Stimulated activated CD8-positive, alpha-beta memory T cell treated with anti-CD3 and anti-CD28 coated beads, Interleukin-4, amount 100 ng/mL, for 1 hour (primary cell): ENCODE data around the gene NIT1.

ENCODE experiments used
- DNase-seq, 2 donors: peaks; one replicate each; pipeline ENCODE4 v3.0.0-alpha.2; 2020; ENCODE audit warnings: low read depth in 2 of 2, low spot score in 1 of 2

The NIT1 gene

GRCh38 chr1:161083748-161084596 is 33.9 kb upstream of the NIT1 start:
- no peak for DNase-seq

GRCh38 chr1:161084597-161084988 is 33.3 kb upstream of the NIT1 start:
- DNase-seq, result no peak

GRCh38 chr1:161085165-161085564 is 32.7 kb upstream of the NIT1 start:
- DNase-seq, result no peak

GRCh38 chr1:161086457-161086856 is 31.4 kb upstream of the NIT1 start:
- no peak for DNase-seq

- no peak for DNase-seq
Observed at GRCh38 chr1:161088587-161089110, 29.3 kb upstream of the NIT1 start.

GRCh38 chr1:161089251-161089924 is 28.5 kb upstream of the NIT1 start, which contains the start of gene NECTIN4:
Gene NECTIN4, minus strand, starts transcription at chr1:161089558. Its CDS starts 262 bp downstream, at chr1:161089296.
- no peak for DNase-seq

GRCh38 chr1:161089938-161090337 is 28.0 kb upstream of the NIT1 start:
- DNase-seq, result no peak

- no peak for DNase-seq
Observed at GRCh38 chr1:161090617-161091016, 27.3 kb upstream of the NIT1 start.

- no peak for DNase-seq
Observed at GRCh38 chr1:161091093-161091492, 26.8 kb upstream of the NIT1 start.

GRCh38 chr1:161091796-161092507 is 26.0 kb upstream of the NIT1 start:
- DNase-seq, result no peak

GRCh38 chr1:161092621-161093028 is 25.3 kb upstream of the NIT1 start:
- no peak for DNase-seq

GRCh38 chr1:161094481-161094880 is 23.4 kb upstream of the NIT1 start:
- DNase-seq, result no peak

GRCh38 chr1:161095230-161095629 is 22.7 kb upstream of the NIT1 start:
- DNase-seq, result no peak

GRCh38 chr1:161096015-161096414 is 21.9 kb upstream of the NIT1 start:
- no peak for DNase-seq

- DNase-seq, result no peak
Observed at GRCh38 chr1:161096530-161096929, 21.4 kb upstream of the NIT1 start.

- DNase-seq, result peak; percentile 29 to 33
Observed at GRCh38 chr1:161098210-161099068, 19.5 kb upstream of the NIT1 start, which contains the start of gene KLHDC9. Gene KLHDC9, plus strand, starts transcription at chr1:161098361. Its CDS starts 175 bp downstream, at chr1:161098536.

- no peak for DNase-seq
Observed at GRCh38 chr1:161099090-161099802, 18.7 kb upstream of the NIT1 start.

- no peak for DNase-seq
Observed at GRCh38 chr1:161100556-161100955, 17.3 kb upstream of the NIT1 start.

- DNase-seq, result no peak
Observed at GRCh38 chr1:161106431-161106830, 11.5 kb upstream of the NIT1 start.

- DNase-seq, result no peak
Observed at GRCh38 chr1:161111117-161111516, 6.8 kb upstream of the NIT1 start.
